Measurements from ENCODE around the gene CDKL2.
A peak's percentile ranks its signal among the peaks of the same experiment; 100 is the strongest.

Gene CDKL2

GRCh38 chr4:75634951-75635350 is 4.6 kb upstream of the CDKL2 start:
- H3K4me3 Mint-ChIP-seq: no peak overlapping the region
- no peaks in the 10 kb centered on the region for H3K27me3 Mint-ChIP-seq (ENCODE audit: low read depth)
- no peaks in the 10 kb centered on the region for H3K9me3 Mint-ChIP-seq
- H3K27ac Mint-ChIP-seq: no peak overlapping the region
- no peak for TF ChIP-seq CTCF (IDR thresholded peaks at IDR 0.05; ENCODE audit: unreplicated experiment in 3 of 3)
- H3K36me3 Mint-ChIP-seq (ENCODE audit: low read depth): peaks cover 5% of the 10 kb centered on the region
- no peaks in the 10 kb centered on the region for H3K4me1 Mint-ChIP-seq

GRCh38 chr4:75634281-75634680 is 4.0 kb upstream of the CDKL2 start:
- no peaks in the 10 kb centered on the region for H3K4me1 Mint-ChIP-seq
- no peaks in the 10 kb centered on the region for H3K9me3 Mint-ChIP-seq
- TF ChIP-seq CTCF (IDR thresholded peaks at IDR 0.05; ENCODE audit: unreplicated experiment in 3 of 3): no peak
- no peak overlapping the region for H3K4me3 Mint-ChIP-seq
- no peaks in the 10 kb centered on the region for H3K27me3 Mint-ChIP-seq (ENCODE audit: low read depth)
- no peak overlapping the region for H3K27ac Mint-ChIP-seq
- H3K36me3 Mint-ChIP-seq (ENCODE audit: low read depth): no peaks in the 10 kb centered on the region

GRCh38 chr4:75633846-75634245 is 3.5 kb upstream of the CDKL2 start:
- Mint-ChIP-seq H3K36me3 (ENCODE audit: low read depth) (no peaks in the 10 kb centered on the region), H3K27me3 (ENCODE audit: low read depth) (no peaks in the 10 kb centered on the region), H3K9me3 (no peaks in the 10 kb centered on the region), H3K4me3 (no peak overlapping the region), H3K27ac (no peak overlapping the region), H3K4me1 (no peaks in the 10 kb centered on the region)
- no peak for TF ChIP-seq CTCF (IDR thresholded peaks at IDR 0.05; ENCODE audit: unreplicated experiment in 3 of 3)

- Mint-ChIP-seq H3K9me3 (no peaks in the 10 kb centered on the region), H3K36me3 (ENCODE audit: low read depth) (no peaks in the 10 kb centered on the region), H3K4me1 (no peaks in the 10 kb centered on the region), H3K27ac (peak overlapping the region in 1 of 3 experiments; percentile 48), H3K4me3 (peak overlapping the region; percentile 77 to 88 (median 83)), H3K27me3 (ENCODE audit: low read depth) (no peaks in the 10 kb centered on the region)
- TF ChIP-seq CTCF (IDR thresholded peaks at IDR 0.05; ENCODE audit: unreplicated experiment in 3 of 3): no peak
These were observed 605 bp upstream of the CDKL2 start for GRCh38 chr4:75630937-75631329.

GRCh38 chr4:75629239-75629638 is 1.1 kb downstream of the CDKL2 start:
- no peaks in the 10 kb centered on the region for H3K4me1 Mint-ChIP-seq
- no peak for TF ChIP-seq CTCF (IDR thresholded peaks at IDR 0.05; ENCODE audit: unreplicated experiment in 3 of 3)
- peak overlapping the region; percentile 20 to 75 (median 52) for H3K27ac Mint-ChIP-seq
- H3K4me3 Mint-ChIP-seq: peak overlapping the region; percentile 74 to 81 (median 76)
- H3K36me3 Mint-ChIP-seq (ENCODE audit: low read depth): no peaks in the 10 kb centered on the region
- H3K9me3 Mint-ChIP-seq: no peaks in the 10 kb centered on the region
- no peaks in the 10 kb centered on the region for H3K27me3 Mint-ChIP-seq (ENCODE audit: low read depth)

GRCh38 chr4:75623026-75623425 is 7.3 kb downstream of the CDKL2 start:
- no peaks in the 10 kb centered on the region for H3K27me3 Mint-ChIP-seq (ENCODE audit: low read depth)

More at GRCh38 chr4:75623026-75623425, 7.3 kb downstream of the CDKL2 start:
- TF ChIP-seq CTCF (IDR thresholded peaks at IDR 0.05; ENCODE audit: unreplicated experiment in 3 of 3): no peak
- Mint-ChIP-seq H3K4me3 (no peak overlapping the region), H3K27ac (no peak overlapping the region), H3K4me1 (no peaks in the 10 kb centered on the region), H3K9me3 (peaks cover 3% of the 10 kb centered on the region), H3K36me3 (ENCODE audit: low read depth) (peaks cover 13% of the 10 kb centered on the region)
